ENCODE data around the gene ZNF444. TPM values are rescaled to one million over a fixed set of nuclear protein-coding genes. Genes with fewer than 3 reads are reported as not detected.

Gene ZNF444
- total and polyA plus RNA-seq, 9 of the 15 experiments (the other 6 are each of a cell fraction or from before 2014, with no cell fraction given) = 0.39 to 40.0 (median 6.9) TPM

- TF ChIP-seq E2F6 (IDR thresholded peaks at IDR 0.05; ENCODE audit: borderline replicate concordance in 1 of 2, extremely low read depth in 1 of 2, insufficient read depth in 1 of 2, insufficient read length in 1 of 2, low read depth in 1 of 2, low read length in 1 of 2, poor library complexity in 1 of 2, severe bottlenecking in 1 of 2) (no peak), TCF3 (CRISPR knock-in tag; IDR thresholded peaks at IDR 0.05) (no peak), ZNF740 (CRISPR knock-in tag; IDR thresholded peaks at IDR 0.05) (no peak), ZNF740 (tag; IDR thresholded peaks at IDR 0.05) (no peak), ZBTB49 (CRISPR knock-in tag; IDR thresholded peaks at IDR 0.05; ENCODE audit: borderline replicate concordance) (no peak), U2AF2 (optimal IDR thresholded peaks at IDR 0.05; ENCODE audit: low read depth, low read length) (no peak), RUNX1 (IDR thresholded peaks at IDR 0.05; ENCODE audit: low read depth) (no peak)
Observed at GRCh38 chr19:56112313-56112709, 28.8 kb upstream of the ZNF444 start (continued).
